CD4-positive, alpha-beta T cell treated with Interleukin-10 for 1 hour (primary cell): ENCODE results near the gene ADAMTS4.

Experiments
- DNase-seq: peaks from one replicate; pipeline ENCODE4 v3.0.0-alpha.2; 2020

Gene ADAMTS4

GRCh38 chr1:161219078-161219892 is 20.4 kb upstream of the ADAMTS4 start:
- DNase-seq: no peak

DNA sequence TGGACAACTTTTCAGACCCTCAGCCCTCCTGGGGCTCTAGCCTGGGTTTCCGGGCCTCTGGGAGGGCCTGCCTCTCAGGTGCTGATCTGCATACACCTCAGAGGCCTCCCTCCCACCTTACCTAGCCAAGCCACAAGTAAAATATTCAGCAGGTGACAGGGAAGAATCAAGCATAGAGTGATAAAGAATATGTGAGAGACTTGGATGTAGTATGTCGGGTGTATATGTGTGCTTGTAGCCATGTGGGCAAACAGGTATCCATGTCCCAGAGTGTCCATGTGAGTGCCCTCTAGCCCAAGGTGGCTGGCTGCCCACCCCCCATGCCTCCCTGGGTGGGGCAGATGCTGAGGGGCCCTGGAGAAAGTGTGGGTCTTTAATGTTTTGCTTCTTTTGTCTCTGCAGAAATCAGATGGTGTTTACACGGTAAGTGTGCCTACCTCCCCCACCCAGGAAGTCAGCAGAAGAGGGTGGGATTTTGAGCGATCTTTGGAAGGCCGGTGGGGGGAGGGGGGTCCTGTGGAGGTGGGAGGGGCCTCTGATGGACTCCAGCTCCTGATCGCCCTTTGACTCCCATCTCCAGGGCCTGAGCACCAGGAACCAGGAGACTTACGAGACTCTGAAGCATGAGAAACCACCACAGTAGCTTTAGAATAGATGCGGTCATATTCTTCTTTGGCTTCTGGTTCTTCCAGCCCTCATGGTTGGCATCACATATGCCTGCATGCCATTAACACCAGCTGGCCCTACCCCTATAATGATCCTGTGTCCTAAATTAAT is 19.6 kb upstream of the ADAMTS4 start:
- no peak for DNase-seq

GRCh38 chr1:161217831-161218230 is 19.0 kb upstream of the ADAMTS4 start:
- no peak for DNase-seq

- DNase-seq: peak; percentile 27
These were observed 18.3 kb upstream of the ADAMTS4 start for GRCh38 chr1:161216945-161217712.

DNA sequence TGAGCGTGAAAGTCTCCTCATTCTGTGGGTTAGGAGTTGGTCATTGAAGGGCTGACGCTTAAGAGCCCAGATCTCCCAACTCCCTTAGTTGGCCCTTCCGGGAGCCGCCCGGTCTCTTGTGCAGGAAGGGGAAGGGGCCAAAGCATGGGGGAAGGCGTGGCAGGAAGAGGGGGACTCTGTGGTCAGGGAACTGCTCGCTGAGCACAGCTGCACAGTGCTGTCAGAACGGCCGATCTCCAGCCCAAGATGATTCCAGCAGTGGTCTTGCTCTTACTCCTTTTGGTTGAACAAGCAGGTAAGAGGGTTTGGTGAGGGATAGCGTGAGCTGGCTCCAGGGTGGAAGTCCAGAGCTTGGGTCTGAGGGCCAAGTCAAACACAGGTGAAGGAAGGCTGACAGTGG is 16.2 kb upstream of the ADAMTS4 start, which contains the start of gene FCER1G:
Gene FCER1G (plus strand): TSS at position 220 of the 400 bp plus-strand sequence. CDS start 27 bp downstream, at position 247.
- peak; percentile 23 for DNase-seq

GRCh38 chr1:161214369-161214768 is 15.5 kb upstream of the ADAMTS4 start:
- DNase-seq: no peak

- peak; percentile 81 for DNase-seq
These were observed 11.0 kb upstream of the ADAMTS4 start for GRCh38 chr1:161209790-161210409.

GRCh38 chr1:161207173-161207572 is 8.3 kb upstream of the ADAMTS4 start:
- DNase-seq: no peak

- DNase-seq: no peak
These were observed 7.7 kb upstream of the ADAMTS4 start for GRCh38 chr1:161206411-161207140.

GRCh38 chr1:161201836-161202712 is 3.2 kb upstream of the ADAMTS4 start, which contains the start of gene NDUFS2:
Gene NDUFS2, plus strand, starts transcription at chr1:161202367. Its CDS starts 19 bp downstream, at chr1:161202386.
- peak; percentile 98 for DNase-seq

- DNase-seq: no peak
These were observed 2.4 kb upstream of the ADAMTS4 start for GRCh38 chr1:161200992-161201835.

DNA sequence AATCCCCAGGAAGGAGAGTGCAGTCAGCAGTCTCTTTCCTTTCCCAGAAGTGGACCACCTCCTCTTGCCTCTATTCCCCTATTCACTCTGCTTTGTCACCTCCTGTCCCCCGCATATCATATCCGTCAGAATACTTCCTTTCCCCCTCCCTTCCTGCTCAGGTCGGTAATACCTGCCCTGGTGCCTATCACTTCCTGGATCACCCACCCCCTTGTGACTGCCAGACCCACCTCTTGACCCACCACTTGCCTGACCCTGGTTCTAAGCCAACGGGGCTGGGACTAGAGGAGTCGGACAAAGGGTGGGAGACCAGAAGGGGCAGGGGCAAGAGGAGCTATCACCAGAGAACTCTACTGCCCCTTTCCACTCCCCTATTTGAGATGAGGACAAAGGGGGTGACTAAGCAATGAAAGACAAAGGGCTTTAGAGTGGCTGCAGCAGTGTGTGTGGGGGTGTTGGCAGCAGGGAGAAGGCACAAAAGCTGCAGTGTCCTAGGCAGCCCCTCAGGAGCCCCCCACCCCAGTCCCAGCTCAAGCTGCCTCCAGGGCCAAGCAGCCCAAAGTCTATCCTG is 1.7 kb upstream of the ADAMTS4 start:
- DNase-seq: peak; percentile 57

DNA sequence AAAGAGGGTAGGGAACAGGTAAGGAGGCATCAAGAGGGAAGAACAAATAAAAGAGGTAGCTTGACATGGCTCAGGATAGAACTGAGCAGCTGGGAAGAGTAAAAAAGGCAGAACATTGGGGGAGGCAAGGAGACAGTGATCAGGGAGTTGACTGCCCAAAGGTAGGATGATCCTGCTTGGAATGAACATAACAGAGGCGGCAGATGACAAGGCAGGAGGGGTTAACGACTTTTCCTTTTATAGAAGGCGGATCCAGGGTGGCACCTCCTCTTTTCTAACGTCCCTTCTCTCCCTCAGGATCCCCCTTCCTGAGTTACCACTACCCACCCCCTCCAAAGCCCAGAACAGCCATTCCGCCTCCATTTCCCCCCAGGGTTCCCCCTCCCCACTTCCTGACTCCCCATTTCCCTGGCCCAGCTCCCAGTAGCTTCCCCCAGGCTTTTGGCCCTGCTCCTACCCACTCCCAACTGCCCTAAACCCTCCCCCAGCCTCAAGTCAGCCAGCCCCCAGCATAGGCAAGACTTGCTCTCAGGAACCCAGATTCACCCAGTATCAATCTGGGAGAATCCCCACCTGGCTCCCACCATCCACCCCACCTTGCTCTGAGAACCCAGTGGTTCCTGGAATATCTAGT is 769 bp upstream of the ADAMTS4 start:
- no peak for DNase-seq

GRCh38 chr1:161198194-161198896 is 509 bp downstream of the ADAMTS4 start:
- DNase-seq: no peak

DNA sequence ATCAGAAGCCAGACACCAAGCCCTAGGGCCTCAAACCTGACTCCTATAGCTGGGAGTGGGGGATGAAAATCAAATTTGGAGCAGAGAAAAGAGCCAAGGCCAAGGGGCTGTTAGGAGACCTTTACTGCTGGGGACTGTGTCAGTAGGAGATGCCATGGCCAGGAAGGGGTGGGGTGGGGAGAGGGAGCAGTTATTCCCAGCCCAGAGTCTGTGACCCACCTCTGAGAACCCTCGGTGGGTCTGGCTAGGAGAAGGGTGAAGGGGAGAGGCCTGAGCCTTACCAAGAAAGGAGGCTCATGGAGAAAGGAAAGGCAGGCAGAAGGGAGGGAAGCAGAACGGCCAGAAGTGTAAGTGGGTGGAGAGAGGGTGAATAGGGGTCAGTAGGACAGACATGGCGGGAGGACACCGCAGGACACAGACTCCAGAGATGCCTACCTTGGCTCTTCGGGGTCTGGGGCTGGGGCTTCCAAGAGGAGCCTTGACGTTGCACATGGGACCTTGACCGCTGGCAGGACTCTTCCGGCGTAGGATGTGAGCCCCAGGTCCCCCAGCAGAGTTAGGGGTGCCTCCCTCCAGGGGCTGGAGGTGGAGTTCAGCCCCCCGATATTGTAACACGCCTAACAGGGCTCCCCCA is 1.2 kb downstream of the ADAMTS4 start:
- no peak for DNase-seq

- DNase-seq: no peak
These were observed 2.1 kb downstream of the ADAMTS4 start for GRCh38 chr1:161196521-161197451.

- DNase-seq: no peak
These were observed 2.7 kb downstream of the ADAMTS4 start for GRCh38 chr1:161196111-161196510.
